HG03196 (cell line): ENCODE results near the gene TJP3.

Experiments used
- ATAC-seq: cut with Tn5 transposase; IDR thresholded peaks from one replicate; pipeline ENCODE4 v1.9.1; 2021; ENCODE audit not compliant: unreplicated experiment

Gene TJP3

GRCh38 chr19:3671680-3672574 is 36.3 kb upstream of the TJP3 start:
- ATAC-seq = no peak

GRCh38 chr19:3672575-3672948 is 35.6 kb upstream of the TJP3 start:
- no peak for ATAC-seq

- no peak for ATAC-seq
Measured at GRCh38 chr19:3672993-3673392, 35.2 kb upstream of the TJP3 start.

- ATAC-seq = no peak
Measured at GRCh38 chr19:3673506-3674439, 34.4 kb upstream of the TJP3 start.

- ATAC-seq = no peak
Measured at GRCh38 chr19:3674784-3675543, 33.2 kb upstream of the TJP3 start.

- ATAC-seq = no peak
Measured at GRCh38 chr19:3678188-3678587, 30.0 kb upstream of the TJP3 start.

GRCh38 chr19:3679138-3679537 is 29.0 kb upstream of the TJP3 start:
- no peak for ATAC-seq

- ATAC-seq = no peak
Measured at GRCh38 chr19:3679581-3679980, 28.6 kb upstream of the TJP3 start.

GRCh38 chr19:3680939-3681338 is 27.2 kb upstream of the TJP3 start:
- no peak for ATAC-seq

- no peak for ATAC-seq
Measured at GRCh38 chr19:3682286-3682685, 25.9 kb upstream of the TJP3 start.

GRCh38 chr19:3682741-3683404 is 25.3 kb upstream of the TJP3 start:
- no peak for ATAC-seq

- ATAC-seq = no peak
Measured at GRCh38 chr19:3683405-3684053, 24.7 kb upstream of the TJP3 start.

GRCh38 chr19:3684054-3684816 is 23.9 kb upstream of the TJP3 start:
- ATAC-seq = no peak

GRCh38 chr19:3684817-3685410 is 23.3 kb upstream of the TJP3 start:
- ATAC-seq = no peak

- ATAC-seq = no peak
Measured at GRCh38 chr19:3687393-3687773, 20.8 kb upstream of the TJP3 start.

GRCh38 chr19:3687774-3688706 is 20.1 kb upstream of the TJP3 start:
- no peak for ATAC-seq

GRCh38 chr19:3690551-3691371 is 17.4 kb upstream of the TJP3 start:
- ATAC-seq = no peak
